Transverse colon (tissue), 3 donors: Measurements from ENCODE around the gene THBS2.

Experiments used
- CTCF ChIP-seq, 5 experiments: fragments of 200-600 bp in 3 of 5; fragments of 450-650 bp in 2 of 5; sonication (generic) in 3 of 5; IDR thresholded peaks; 1 replicate in 2 of 5; 2 replicates in 3 of 5; pipeline ENCODE4 v1.5.1; 2016 to 2017; ENCODE audit warnings: antibody characterized with exemption in 5 of 5, inconsistent platforms in 3 of 5, mild to moderate bottlenecking in 2 of 5, moderate library complexity in 1 of 5
- POLR2A ChIP-seq: fragments of 450-650 bp; IDR thresholded peaks from one replicate; pipeline ENCODE4 v1.6.1; 2016; ENCODE audit warnings: antibody characterized with exemption, mild to moderate bottlenecking, moderate library complexity

- TF ChIP-seq POLR2A, result no peak
- TF ChIP-seq CTCF (IDR thresholded peaks at IDR 0.05), result no peak
These were observed 8.8 kb downstream of the THBS2 start for GRCh38 chr6:169244684-169245383.
